A375 (cell line): Measurements from ENCODE around the gene OGFOD3. TPM values are rescaled to one million over a fixed set of nuclear protein-coding genes. Genes with fewer than 3 reads are reported as not detected.

ENCODE experiments used
- small RNA-seq: library from RNA; depleted of rRNA; stranded (forward); fragments of <200 nt; gene quantifications from one replicate; pipeline ENCODE3, GENCODE V24; 2014
- total RNA-seq: library from RNA; depleted of rRNA; stranded (reverse); fragments of >200 nt; shearing (Covaris generic); gene quantifications from 2 replicates; pipeline ENCODE4 v1.2.3, GENCODE V29; 2014; rRNA removed

The OGFOD3 gene
- total RNA-seq: 37.9 and 43.6 TPM in 2 replicates

GRCh38 chr17:82418001-82418986 lies at the start of gene OGFOD3, which contains the start of gene HEXD:
Gene OGFOD3 (minus strand): TSS chr17:82418586. CDS start chr17:82418485, 101 bp downstream.
Gene HEXD (plus strand): TSS chr17:82418347. CDS start chr17:82419800, 1,453 bp downstream.

GRCh38 chr17:82458179-82458884 lies 39.9 kb upstream of the OGFOD3 start, which contains the start of gene NARF:
Gene NARF (plus strand): TSS chr17:82458741. CDS start chr17:82458804, 63 bp downstream.

GRCh38 chr17:82450357-82451106 lies 32.1 kb upstream of the OGFOD3 start, which contains the start of gene CYBC1:
Gene CYBC1 (minus strand): TSS chr17:82450752. CDS start chr17:82449254, 1,498 bp downstream.

GRCh38 chr17:82371333-82372248 lies 46.8 kb downstream of the OGFOD3 start, which contains the start of gene UTS2R:
Gene UTS2R (plus strand): TSS chr17:82371765. CDS start chr17:82374325, 2,560 bp downstream.

GRCh38 chr17:82358465-82359350 lies 59.7 kb downstream of the OGFOD3 start, which contains the start of gene TEX19:
Gene TEX19 (plus strand): TSS chr17:82359247. CDS start chr17:82362151, 2,904 bp downstream.

Small RNA genes lying within 50 kb of the gene (small RNA-seq; reads per million reads assigned to genes)
- not detected for gene RF00019

Other genes with a start within 250 kb of the OGFOD3 start
- gene CCDC57, start 205.7 kb downstream of the OGFOD3 start, total RNA-seq: 36.2 and 40.3 TPM in 2 replicates
- 18.8 and 20.1 TPM in 2 replicates for gene SLC16A3, start 189.5 kb downstream of the OGFOD3 start, total RNA-seq
- 33.2 and 42.0 TPM in 2 replicates for gene CSNK1D, start 144.9 kb downstream of the OGFOD3 start, total RNA-seq
- gene CD7, start 101.0 kb downstream of the OGFOD3 start, total RNA-seq: 0.11 TPM in 1 of 2 replicates, not detected in the other
- gene SECTM1, start 84.8 kb downstream of the OGFOD3 start, total RNA-seq: 15.3 and 22.8 TPM in 2 replicates
- gene TEX19, start 59.3 kb downstream of the OGFOD3 start, total RNA-seq: 0.16 and 0.98 TPM in 2 replicates
- gene UTS2R, start 46.8 kb downstream of the OGFOD3 start, total RNA-seq: not detected in 2 replicates
- 10.5 and 10.8 TPM in 2 replicates for gene HEXD, start 239 bp downstream of the OGFOD3 start, total RNA-seq
- 48.5 and 53.5 TPM in 2 replicates for gene CYBC1, start 32.2 kb upstream of the OGFOD3 start, total RNA-seq
- gene NARF, start 40.2 kb upstream of the OGFOD3 start, total RNA-seq: 24.1 and 26.1 TPM in 2 replicates
- 32.6 and 34.9 TPM in 2 replicates for gene FOXK2, start 101.1 kb upstream of the OGFOD3 start, total RNA-seq
- 54.2 and 61.5 TPM in 2 replicates for gene WDR45B, start 229.9 kb upstream of the OGFOD3 start, total RNA-seq